SU-DHL-6 (cell line): Measurements from ENCODE around the gene LRRN2.

Experiments
- H2AFZ ChIP-seq: fragments of 200-600 bp; sonication (generic); 2 replicates; pipeline ENCODE4 v1.6.1; 2014; ENCODE audit warnings: low read depth, mild to moderate bottlenecking, moderate library complexity, mixed read lengths, antibody characterized with exemption, low read length; ENCODE audit not compliant: severe bottlenecking
- H3F3A ChIP-seq: fragments of 200-600 bp; shearing (Covaris generic); 2 replicates; pipeline ENCODE4 v1.6.0; 2016; ENCODE audit warnings: antibody characterized with exemption, mild to moderate bottlenecking; ENCODE audit not compliant: insufficient read depth
- H3K27ac ChIP-seq: fragments of 200-600 bp; sonication (generic); 2 replicates; pipeline ENCODE4 v1.5.1; 2016; ENCODE audit warnings: low read depth, mild to moderate bottlenecking, low read length, moderate library complexity, mixed read lengths
- H3K27me3 ChIP-seq: fragments of 200-600 bp; sonication (generic), shearing (Covaris generic); 2 replicates; pipeline ENCODE4 v1.6.0; 2014; ENCODE audit warnings: mild to moderate bottlenecking, low read length
- H3K36me3 ChIP-seq: fragments of 200-600 bp; sonication (generic); 2 replicates; pipeline ENCODE4 v1.6.1; 2014; ENCODE audit warnings: mild to moderate bottlenecking, low read length, mixed read lengths
- H3K4me2 ChIP-seq: fragments of 300-600, 200-600 bp; shearing (Covaris generic), sonication (generic); 2 replicates; pipeline ENCODE4 v1.6.0; 2014; ENCODE audit warnings: low read length, low read depth, mild to moderate bottlenecking; ENCODE audit not compliant: poor library complexity, severe bottlenecking
- H3K4me3 ChIP-seq: fragments of 200-600 bp; sonication (generic); 2 replicates; pipeline ENCODE4 v1.5.1; 2014; ENCODE audit warnings: antibody characterized with exemption, low read length, mild to moderate bottlenecking, mixed read lengths; ENCODE audit not compliant: insufficient read depth, poor library complexity, severe bottlenecking
- H3K79me2 ChIP-seq: fragments of 200-600 bp; sonication (generic); 2 replicates; pipeline ENCODE4 v1.6.1; 2014; ENCODE audit warnings: mild to moderate bottlenecking, low read length, moderate library complexity; ENCODE audit not compliant: insufficient read depth
- H3K9ac ChIP-seq: fragments of 200-600 bp; sonication (generic); 2 replicates; pipeline ENCODE4 v1.7.0; 2014; ENCODE audit warnings: mild to moderate bottlenecking, low read length
- H3K9me2 ChIP-seq: fragments of 200-600 bp; sonication (generic); replicated peaks from 2 replicates; pipeline ENCODE4 v1.6.1; 2014; ENCODE audit warnings: low read length; ENCODE audit not compliant: insufficient read depth
- H3K9me3 ChIP-seq: fragments of 200-600 bp; sonication (generic); 2 replicates; pipeline ENCODE4 v1.6.1; 2014; ENCODE audit warnings: low read length, mixed read lengths; ENCODE audit not compliant: insufficient read depth
- H4K20me1 ChIP-seq: fragments of 200-600 bp; sonication (generic); 2 replicates; pipeline ENCODE4 v1.6.1; 2014; ENCODE audit warnings: low read depth, mild to moderate bottlenecking, antibody characterized with exemption, low read length, moderate library complexity, mixed read lengths
- EZH2phosphoT487 ChIP-seq: fragments of 200-600 bp; sonication (generic), shearing (Covaris generic); conservative IDR thresholded peaks from 2 replicates; pipeline ENCODE4 v1.6.1; 2018; ENCODE audit warnings: mild to moderate bottlenecking, antibody characterized with exemption, low read length, moderate library complexity, mixed read lengths
- TF ChIP-seq, protein P1 (sequence below): fragments of 200-600 bp; sonication (generic); IDR thresholded peaks from one replicate; pipeline ENCODE4 v1.5.1; 2017; ENCODE audit warnings: antibody characterized with exemption, mild to moderate bottlenecking, low read length, moderate library complexity; ENCODE audit not compliant: insufficient read depth, poor library complexity, severe bottlenecking

The LRRN2 gene

DNA sequence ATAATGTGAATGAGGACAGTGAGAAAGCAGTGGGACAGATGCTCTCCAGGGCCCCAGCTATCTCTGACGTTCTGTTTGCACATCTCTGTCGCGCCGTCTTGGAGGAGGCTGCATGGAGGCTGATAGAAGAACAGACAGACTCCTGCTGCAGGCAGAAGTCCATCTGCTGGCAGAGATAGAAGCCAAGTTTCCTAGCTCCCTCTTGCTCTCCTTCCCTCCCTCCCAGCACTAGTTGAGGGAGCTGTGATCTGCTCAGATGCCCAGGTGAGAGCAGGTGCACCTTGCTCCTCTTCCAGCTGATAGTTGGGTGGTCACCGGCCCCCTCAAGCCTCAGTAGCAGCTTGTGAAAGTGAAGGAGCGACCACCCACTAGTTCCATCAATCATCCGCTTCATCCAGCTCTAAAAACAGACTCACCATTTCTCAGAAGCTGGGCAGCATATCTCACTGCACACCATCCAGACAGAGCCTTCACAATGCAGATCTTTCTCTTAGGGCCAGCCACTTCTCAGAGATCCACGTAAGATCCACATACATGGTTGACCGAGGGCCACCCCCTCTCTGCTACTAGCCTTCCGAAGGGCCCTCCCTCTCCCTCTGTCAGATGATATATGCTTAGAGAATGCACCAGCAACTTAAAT lies 12.9 kb downstream of the LRRN2 start:
- Histone ChIP-seq H3K27ac (no peak overlapping the region), H3K27me3 (no peaks in the 10 kb centered on the region), H3K9me3 (no peaks in the 10 kb centered on the region), H3K9ac (no peak overlapping the region), H3K9me2 (no peaks in the 10 kb centered on the region), H3F3A (no peaks in the 10 kb centered on the region), H3K4me3 (no peak overlapping the region), H4K20me1 (no peaks in the 10 kb centered on the region), H3K4me2 (no peak overlapping the region), H2AFZ (no peak overlapping the region), H3K79me2 (no peaks in the 10 kb centered on the region), H3K36me3 (no peaks in the 10 kb centered on the region)
- TF ChIP-seq EZH2phosphoT487, result no peak
- TF ChIP-seq, protein P1, sequence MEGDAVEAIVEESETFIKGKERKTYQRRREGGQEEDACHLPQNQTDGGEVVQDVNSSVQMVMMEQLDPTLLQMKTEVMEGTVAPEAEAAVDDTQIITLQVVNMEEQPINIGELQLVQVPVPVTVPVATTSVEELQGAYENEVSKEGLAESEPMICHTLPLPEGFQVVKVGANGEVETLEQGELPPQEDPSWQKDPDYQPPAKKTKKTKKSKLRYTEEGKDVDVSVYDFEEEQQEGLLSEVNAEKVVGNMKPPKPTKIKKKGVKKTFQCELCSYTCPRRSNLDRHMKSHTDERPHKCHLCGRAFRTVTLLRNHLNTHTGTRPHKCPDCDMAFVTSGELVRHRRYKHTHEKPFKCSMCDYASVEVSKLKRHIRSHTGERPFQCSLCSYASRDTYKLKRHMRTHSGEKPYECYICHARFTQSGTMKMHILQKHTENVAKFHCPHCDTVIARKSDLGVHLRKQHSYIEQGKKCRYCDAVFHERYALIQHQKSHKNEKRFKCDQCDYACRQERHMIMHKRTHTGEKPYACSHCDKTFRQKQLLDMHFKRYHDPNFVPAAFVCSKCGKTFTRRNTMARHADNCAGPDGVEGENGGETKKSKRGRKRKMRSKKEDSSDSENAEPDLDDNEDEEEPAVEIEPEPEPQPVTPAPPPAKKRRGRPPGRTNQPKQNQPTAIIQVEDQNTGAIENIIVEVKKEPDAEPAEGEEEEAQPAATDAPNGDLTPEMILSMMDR, result no peak

DNA sequence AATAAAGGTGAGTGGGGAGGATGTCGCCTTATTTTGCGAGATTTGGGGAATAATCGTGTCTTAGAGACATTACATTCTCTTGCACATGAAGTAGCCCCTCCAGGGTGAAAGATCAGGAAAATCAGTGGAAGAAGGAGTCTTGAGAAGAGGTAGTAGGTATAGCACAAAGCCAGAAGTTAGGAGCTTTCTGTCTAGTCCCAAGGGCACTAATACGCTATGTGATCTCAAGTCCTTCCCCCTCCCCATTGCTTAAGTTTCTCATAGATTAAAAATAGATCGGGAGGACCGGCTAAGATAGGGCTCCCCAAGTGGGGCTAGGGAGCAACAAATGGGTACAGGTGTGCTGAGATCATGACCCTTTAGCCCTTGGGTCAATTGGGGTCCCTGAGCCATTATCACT lies 13.5 kb downstream of the LRRN2 start:
- no peak overlapping the region for H3K27ac ChIP-seq
- H4K20me1 ChIP-seq, result no peaks in the 10 kb centered on the region
- H3K9me2 ChIP-seq, result no peaks in the 10 kb centered on the region
- H3K9ac ChIP-seq, result no peak overlapping the region
- H3K79me2 ChIP-seq, result no peaks in the 10 kb centered on the region
- no peaks in the 10 kb centered on the region for H3K9me3 ChIP-seq
- H3F3A ChIP-seq, result no peaks in the 10 kb centered on the region
- H3K4me2 ChIP-seq, result no peak overlapping the region
- no peaks in the 10 kb centered on the region for H3K27me3 ChIP-seq
- TF ChIP-seq EZH2phosphoT487, result no peak
- TF ChIP-seq, protein P1, result no peak
- no peaks in the 10 kb centered on the region for H3K36me3 ChIP-seq
- H2AFZ ChIP-seq, result no peak overlapping the region
- H3K4me3 ChIP-seq, result no peak overlapping the region

DNA sequence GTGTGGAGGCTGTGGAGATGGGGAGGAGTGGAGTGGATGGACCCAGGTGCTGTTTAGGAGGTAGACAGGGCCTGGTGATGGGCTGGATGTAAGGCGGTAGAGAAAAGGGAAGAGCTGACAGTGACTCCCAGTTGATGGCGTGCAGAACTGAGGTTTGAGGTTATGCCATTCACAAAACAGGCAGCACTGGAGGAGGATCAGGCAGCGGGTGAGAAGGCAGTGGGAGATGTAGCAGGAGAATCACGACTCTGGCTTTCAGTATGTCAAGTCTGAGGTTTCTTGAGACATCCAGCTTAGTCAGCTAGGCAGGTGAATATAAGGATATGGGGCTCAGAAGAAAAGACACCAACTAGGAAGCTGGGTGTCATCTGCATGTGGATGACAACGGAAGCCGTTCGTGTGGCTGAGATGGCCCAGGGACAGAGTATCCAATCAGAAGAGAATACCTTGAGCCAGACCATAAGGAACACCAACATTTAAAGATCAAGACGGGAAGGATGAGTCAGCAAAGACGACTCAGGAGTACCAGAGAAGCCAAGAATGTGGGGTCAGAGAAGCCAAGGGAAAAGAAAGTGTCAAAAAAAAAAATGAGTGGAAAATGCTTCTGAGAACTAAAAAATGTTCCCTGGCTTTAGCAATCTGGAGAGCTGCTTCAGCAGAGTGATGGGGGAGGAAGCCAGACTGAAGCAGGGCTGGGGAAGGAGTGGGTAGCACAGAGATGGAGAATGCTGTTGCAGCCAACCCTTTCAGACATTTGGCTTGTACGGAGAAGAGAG lies 15.2 kb downstream of the LRRN2 start:
- Histone ChIP-seq H3K27me3 (no peaks in the 10 kb centered on the region), H3K4me3 (no peak overlapping the region), H2AFZ (no peak overlapping the region), H3K9me2 (no peaks in the 10 kb centered on the region), H3K9me3 (no peaks in the 10 kb centered on the region), H4K20me1 (no peaks in the 10 kb centered on the region), H3K79me2 (no peaks in the 10 kb centered on the region), H3K36me3 (no peaks in the 10 kb centered on the region), H3K27ac (no peak overlapping the region), H3K9ac (no peak overlapping the region), H3F3A (no peaks in the 10 kb centered on the region), H3K4me2 (no peak overlapping the region)
- TF ChIP-seq, protein P1, result no peak
- no peak for TF ChIP-seq EZH2phosphoT487
